ENCODE results near the gene DNASE2B. TPM values are rescaled to one million over a fixed set of nuclear protein-coding genes. Genes with fewer than 3 reads are reported as not detected.

The DNASE2B gene
- total RNA-seq, 1 donor from 2014 or later: not detected

- Mint-ChIP-seq H3K27me3 (ENCODE audit: low read depth) (no peaks in the 10 kb centered on the region), H3K27ac (no peak overlapping the region), H3K36me3 (ENCODE audit: low read depth) (no peaks in the 10 kb centered on the region), H3K4me3 (ENCODE audit: low read depth) (no peak overlapping the region), H3K9me3 (no peaks in the 10 kb centered on the region), H3K4me1 (ENCODE audit: low read depth) (no peaks in the 10 kb centered on the region)
- intact Hi-C loops (cut with micrococcal nuclease): no loop called here
- no peak for DNase-seq (ENCODE audit: low spot score)
Measured at GRCh38 chr1:84407958-84408422, 9.7 kb downstream of the DNASE2B start.

- no peak for DNase-seq (ENCODE audit: low spot score)
- no peak overlapping the region for H3K4me3 Mint-ChIP-seq (ENCODE audit: low read depth)
- H3K9me3 Mint-ChIP-seq: no peaks in the 10 kb centered on the region
- H3K36me3 Mint-ChIP-seq (ENCODE audit: low read depth): no peaks in the 10 kb centered on the region
- no peak overlapping the region for H3K27ac Mint-ChIP-seq
- intact Hi-C loops (cut with micrococcal nuclease): no loop called here
- H3K4me1 Mint-ChIP-seq (ENCODE audit: low read depth): no peaks in the 10 kb centered on the region
- H3K27me3 Mint-ChIP-seq (ENCODE audit: low read depth): no peaks in the 10 kb centered on the region
Measured at GRCh38 chr1:84409888-84410287, 11.6 kb downstream of the DNASE2B start.

- intact Hi-C loops (cut with micrococcal nuclease): no loop called here
- Mint-ChIP-seq H3K27me3 (ENCODE audit: low read depth) (no peaks in the 10 kb centered on the region), H3K36me3 (ENCODE audit: low read depth) (no peaks in the 10 kb centered on the region)
Measured at GRCh38 chr1:84410328-84411095, 12.2 kb downstream of the DNASE2B start.

GRCh38 chr1:84412316-84412942, 14.1 kb downstream of the DNASE2B start:
- Mint-ChIP-seq H3K4me3 (ENCODE audit: low read depth) (no peak overlapping the region), H3K4me1 (ENCODE audit: low read depth) (no peaks in the 10 kb centered on the region), H3K9me3 (no peaks in the 10 kb centered on the region), H3K36me3 (ENCODE audit: low read depth) (no peaks in the 10 kb centered on the region), H3K27me3 (ENCODE audit: low read depth) (no peaks in the 10 kb centered on the region), H3K27ac (no peak overlapping the region)
- intact Hi-C loops (cut with micrococcal nuclease): no loop called here
- no peak for DNase-seq (ENCODE audit: low spot score)

More at GRCh38 chr1:84410328-84411095, 12.2 kb downstream of the DNASE2B start:
- H3K27ac Mint-ChIP-seq: no peak overlapping the region
- DNase-seq (ENCODE audit: low spot score): no peak
- H3K4me1 Mint-ChIP-seq (ENCODE audit: low read depth): no peaks in the 10 kb centered on the region
- H3K9me3 Mint-ChIP-seq: no peaks in the 10 kb centered on the region
- no peak overlapping the region for H3K4me3 Mint-ChIP-seq (ENCODE audit: low read depth)

GRCh38 chr1:84415396-84415795, 17.1 kb downstream of the DNASE2B start:
- Mint-ChIP-seq H3K36me3 (ENCODE audit: low read depth) (no peaks in the 10 kb centered on the region), H3K27me3 (ENCODE audit: low read depth) (no peaks in the 10 kb centered on the region), H3K27ac (no peak overlapping the region), H3K4me3 (ENCODE audit: low read depth) (no peak overlapping the region), H3K9me3 (no peaks in the 10 kb centered on the region), H3K4me1 (ENCODE audit: low read depth) (no peaks in the 10 kb centered on the region)
- intact Hi-C loops (cut with micrococcal nuclease): no loop called here
- no peak for DNase-seq (ENCODE audit: low spot score)

- no peak for DNase-seq (ENCODE audit: low spot score)
- intact Hi-C loops (cut with micrococcal nuclease): no loop called here
- no peak overlapping the region for H3K27ac Mint-ChIP-seq
- no peak overlapping the region for H3K4me3 Mint-ChIP-seq (ENCODE audit: low read depth)
- H3K4me1 Mint-ChIP-seq (ENCODE audit: low read depth): no peaks in the 10 kb centered on the region
- H3K9me3 Mint-ChIP-seq: no peaks in the 10 kb centered on the region
- peaks cover 18% of the 10 kb centered on the region for H3K27me3 Mint-ChIP-seq (ENCODE audit: low read depth)
- H3K36me3 Mint-ChIP-seq (ENCODE audit: low read depth): no peaks in the 10 kb centered on the region
Measured at GRCh38 chr1:84422909-84423308, 24.6 kb downstream of the DNASE2B start.

- H3K27ac Mint-ChIP-seq: no peak overlapping the region
- no peak overlapping the region for H3K4me3 Mint-ChIP-seq (ENCODE audit: low read depth)
- peaks cover 18% of the 10 kb centered on the region for H3K27me3 Mint-ChIP-seq (ENCODE audit: low read depth)
- no peaks in the 10 kb centered on the region for H3K36me3 Mint-ChIP-seq (ENCODE audit: low read depth)
- no peaks in the 10 kb centered on the region for H3K4me1 Mint-ChIP-seq (ENCODE audit: low read depth)
- no peak for DNase-seq (ENCODE audit: low spot score)
- intact Hi-C loops (cut with micrococcal nuclease): no loop called here
- H3K9me3 Mint-ChIP-seq: peaks cover 1% of the 10 kb centered on the region
Measured at GRCh38 chr1:84424513-84425149, 26.3 kb downstream of the DNASE2B start.

GRCh38 chr1:84425150-84425896, 27.0 kb downstream of the DNASE2B start:
- H3K9me3 Mint-ChIP-seq: peaks cover 5% of the 10 kb centered on the region
- no peak overlapping the region for H3K4me3 Mint-ChIP-seq (ENCODE audit: low read depth)
- H3K27me3 Mint-ChIP-seq (ENCODE audit: low read depth): peaks cover 18% of the 10 kb centered on the region
- H3K36me3 Mint-ChIP-seq (ENCODE audit: low read depth): no peaks in the 10 kb centered on the region
- no peak overlapping the region for H3K27ac Mint-ChIP-seq
- H3K4me1 Mint-ChIP-seq (ENCODE audit: low read depth): no peaks in the 10 kb centered on the region
- intact Hi-C loops (cut with micrococcal nuclease): no loop called here
- DNase-seq (ENCODE audit: low spot score): no peak

GRCh38 chr1:84426376-84426775, 28.1 kb downstream of the DNASE2B start:
- Mint-ChIP-seq H3K4me3 (ENCODE audit: low read depth) (no peak overlapping the region), H3K9me3 (peaks cover 5% of the 10 kb centered on the region), H3K4me1 (ENCODE audit: low read depth) (no peaks in the 10 kb centered on the region), H3K36me3 (ENCODE audit: low read depth) (no peaks in the 10 kb centered on the region), H3K27ac (no peak overlapping the region), H3K27me3 (ENCODE audit: low read depth) (peaks cover 16% of the 10 kb centered on the region)
- intact Hi-C loops (cut with micrococcal nuclease): no loop called here
- DNase-seq (ENCODE audit: low spot score): no peak

GRCh38 chr1:84427250-84428188, 29.2 kb downstream of the DNASE2B start:
- Mint-ChIP-seq H3K27me3 (ENCODE audit: low read depth) (peaks cover 11% of the 10 kb centered on the region), H3K27ac (no peak overlapping the region), H3K9me3 (peaks cover 5% of the 10 kb centered on the region), H3K36me3 (ENCODE audit: low read depth) (no peaks in the 10 kb centered on the region), H3K4me3 (ENCODE audit: low read depth) (no peak overlapping the region), H3K4me1 (ENCODE audit: low read depth) (no peaks in the 10 kb centered on the region)
- no peak for DNase-seq (ENCODE audit: low spot score)
- intact Hi-C loops (cut with micrococcal nuclease): no loop called here

GRCh38 chr1:84428235-84428634, 30.0 kb downstream of the DNASE2B start:
- no peaks in the 10 kb centered on the region for H3K36me3 Mint-ChIP-seq (ENCODE audit: low read depth)
- peaks cover 1% of the 10 kb centered on the region for H3K4me1 Mint-ChIP-seq (ENCODE audit: low read depth)
- peaks cover 10% of the 10 kb centered on the region for H3K27me3 Mint-ChIP-seq (ENCODE audit: low read depth)
- peaks cover 5% of the 10 kb centered on the region for H3K9me3 Mint-ChIP-seq
- no peak overlapping the region for H3K4me3 Mint-ChIP-seq (ENCODE audit: low read depth)
- no peak for DNase-seq (ENCODE audit: low spot score)
- intact Hi-C loops (cut with micrococcal nuclease): no loop called here
- no peak overlapping the region for H3K27ac Mint-ChIP-seq

GRCh38 chr1:84429231-84429630, 30.9 kb downstream of the DNASE2B start:
- no peak overlapping the region for H3K4me3 Mint-ChIP-seq (ENCODE audit: low read depth)
- H3K36me3 Mint-ChIP-seq (ENCODE audit: low read depth): no peaks in the 10 kb centered on the region
- no peak for DNase-seq (ENCODE audit: low spot score)
- no peak overlapping the region for H3K27ac Mint-ChIP-seq
- H3K27me3 Mint-ChIP-seq (ENCODE audit: low read depth): peaks cover 5% of the 10 kb centered on the region
- peaks cover 3% of the 10 kb centered on the region for H3K4me1 Mint-ChIP-seq (ENCODE audit: low read depth)
- H3K9me3 Mint-ChIP-seq: peaks cover 5% of the 10 kb centered on the region
- intact Hi-C loops (cut with micrococcal nuclease): no loop called here

All from activated T-helper 2 cell treated with anti-CD3 and anti-CD28 coated beads, Interferon-gamma antibody, Interleukin-2, Interleukin-4, amounts not matched to agents 10 μg/mL and 5 μg/mL and 100 μg/mL, durations not matched to agents 14 hours and 24 hours and 36 hours (primary cell).